Measurements from ENCODE around the gene MREG.

DNA sequence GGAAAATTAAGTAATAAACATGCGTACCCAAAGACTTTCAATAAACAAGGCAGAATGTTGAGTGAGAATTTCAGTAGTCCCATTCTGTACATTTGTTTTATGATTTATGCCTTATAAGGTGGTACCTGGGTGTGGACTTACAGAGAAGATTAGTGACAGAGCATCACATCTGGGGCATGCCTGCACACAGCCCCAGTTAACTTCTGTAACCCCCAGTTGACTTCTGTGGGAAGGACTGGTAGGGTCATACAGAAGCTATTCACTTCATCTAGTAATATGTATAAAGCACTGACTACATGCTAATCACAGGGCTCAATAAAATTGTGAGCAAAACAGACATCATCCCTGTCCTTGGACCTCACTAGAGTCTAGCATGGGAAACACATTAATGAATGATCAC is 16.1 kb downstream of the MREG start:
- TF ChIP-seq, protein P1, sequence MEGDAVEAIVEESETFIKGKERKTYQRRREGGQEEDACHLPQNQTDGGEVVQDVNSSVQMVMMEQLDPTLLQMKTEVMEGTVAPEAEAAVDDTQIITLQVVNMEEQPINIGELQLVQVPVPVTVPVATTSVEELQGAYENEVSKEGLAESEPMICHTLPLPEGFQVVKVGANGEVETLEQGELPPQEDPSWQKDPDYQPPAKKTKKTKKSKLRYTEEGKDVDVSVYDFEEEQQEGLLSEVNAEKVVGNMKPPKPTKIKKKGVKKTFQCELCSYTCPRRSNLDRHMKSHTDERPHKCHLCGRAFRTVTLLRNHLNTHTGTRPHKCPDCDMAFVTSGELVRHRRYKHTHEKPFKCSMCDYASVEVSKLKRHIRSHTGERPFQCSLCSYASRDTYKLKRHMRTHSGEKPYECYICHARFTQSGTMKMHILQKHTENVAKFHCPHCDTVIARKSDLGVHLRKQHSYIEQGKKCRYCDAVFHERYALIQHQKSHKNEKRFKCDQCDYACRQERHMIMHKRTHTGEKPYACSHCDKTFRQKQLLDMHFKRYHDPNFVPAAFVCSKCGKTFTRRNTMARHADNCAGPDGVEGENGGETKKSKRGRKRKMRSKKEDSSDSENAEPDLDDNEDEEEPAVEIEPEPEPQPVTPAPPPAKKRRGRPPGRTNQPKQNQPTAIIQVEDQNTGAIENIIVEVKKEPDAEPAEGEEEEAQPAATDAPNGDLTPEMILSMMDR (conservative IDR thresholded peaks at IDR 0.05) = no peak
- TF ChIP-seq ZFX (IDR thresholded peaks at IDR 0.05) = no peak

Measured in C4-2B (cell line).